ACC112 (cell line): ENCODE results near the gene WNT3A.
"Not testable (repeated sequence)": the region's sequence is repeated elsewhere in the genome, so short reads cannot be mapped to it uniquely, and the experiment has no call there.

Experiments
- H2AFZ ChIP-seq: fragments of 200-600 bp; sonication (generic); one replicate; pipeline ENCODE4 v1.6.0; 2017; ENCODE audit warnings: antibody characterized with exemption, low read length; ENCODE audit not compliant: unreplicated experiment
- H3K27ac ChIP-seq: fragments of 200-600 bp; sonication (generic); 2 replicates; pipeline ENCODE4 v1.5.1; 2014; ENCODE audit warnings: low read depth, mild to moderate bottlenecking, antibody characterized with exemption, low read length, moderate library complexity
- H3K27me3 ChIP-seq: fragments of 200-600 bp; sonication (generic); 2 replicates; pipeline ENCODE4 v1.6.1; 2014; ENCODE audit warnings: mild to moderate bottlenecking, antibody characterized with exemption, low read length, moderate library complexity, mixed read lengths; ENCODE audit not compliant: insufficient read depth
- H3K36me3 ChIP-seq: fragments of 200-600 bp; sonication (generic); 2 replicates; pipeline ENCODE4 v1.6.1; 2016; ENCODE audit warnings: mild to moderate bottlenecking, antibody characterized with exemption, low read length, moderate library complexity, mixed read lengths; ENCODE audit not compliant: insufficient read depth
- H3K4me1 ChIP-seq: fragments of 200-600 bp; sonication (generic); one replicate; pipeline ENCODE4 v1.6.1; 2016; ENCODE audit warnings: low read length, mixed read lengths; ENCODE audit not compliant: insufficient read depth, unreplicated experiment, control insufficient read depth
- H3K4me3 ChIP-seq: fragments of 200-600 bp; sonication (generic); 2 replicates; pipeline ENCODE4 v1.5.1; 2014; ENCODE audit warnings: mild to moderate bottlenecking, low read depth, low read length
- H3K79me2 ChIP-seq: fragments of 200-600 bp; sonication (generic); one replicate; pipeline ENCODE4 v1.6.0; 2016; ENCODE audit warnings: low read length; ENCODE audit not compliant: control insufficient read depth, unreplicated experiment, insufficient read depth

The WNT3A gene

GRCh38 chr1:228015276-228016180, 8.7 kb downstream of the WNT3A start:
- Histone ChIP-seq H3K4me3 (no peak overlapping the region), H3K4me1 (peaks cover 8% of the 10 kb centered on the region), H2AFZ (no peak overlapping the region), H3K27ac (no peak overlapping the region), H3K27me3 (peaks cover 18% of the 10 kb centered on the region), H3K79me2 (no peaks in the 10 kb centered on the region), H3K36me3 (no peaks in the 10 kb centered on the region)

GRCh38 chr1:228016181-228016510, 9.3 kb downstream of the WNT3A start:
- H3K27ac ChIP-seq, result no peak overlapping the region
- no peak overlapping the region for H2AFZ ChIP-seq
- no peak overlapping the region for H3K4me3 ChIP-seq
- no peaks in the 10 kb centered on the region for H3K79me2 ChIP-seq
- H3K36me3 ChIP-seq, result no peaks in the 10 kb centered on the region
- peaks cover 13% of the 10 kb centered on the region for H3K27me3 ChIP-seq
- peaks cover 8% of the 10 kb centered on the region for H3K4me1 ChIP-seq

GRCh38 chr1:228016653-228017355, 10.0 kb downstream of the WNT3A start:
- H3K36me3 ChIP-seq, result no peaks in the 10 kb centered on the region
- H2AFZ ChIP-seq, result no peak overlapping the region
- no peak overlapping the region for H3K27ac ChIP-seq
- no peaks in the 10 kb centered on the region for H3K79me2 ChIP-seq
- H3K4me3 ChIP-seq, result no peak overlapping the region
- peaks cover 8% of the 10 kb centered on the region for H3K4me1 ChIP-seq
- peaks cover 8% of the 10 kb centered on the region; the same call in 1 of the 2 replicates for H3K27me3 ChIP-seq

- Histone ChIP-seq H3K4me3 (no peak overlapping the region), H3K27ac (no peak overlapping the region), H2AFZ (no peak overlapping the region)
Measured at GRCh38 chr1:228017356-228018124, 10.7 kb downstream of the WNT3A start.

GRCh38 chr1:228018125-228018398, 11.3 kb downstream of the WNT3A start:
- Histone ChIP-seq H3K4me3 (no peak overlapping the region), H3K4me1 (peaks cover 8% of the 10 kb centered on the region), H3K27me3 (peaks cover 13% of the 10 kb centered on the region; the same call in 1 of the 2 replicates), H3K79me2 (no peaks in the 10 kb centered on the region), H2AFZ (no peak overlapping the region), H3K36me3 (no peaks in the 10 kb centered on the region), H3K27ac (no peak overlapping the region)

More at GRCh38 chr1:228017356-228018124, 10.7 kb downstream of the WNT3A start:
- Histone ChIP-seq H3K4me1 (peaks cover 8% of the 10 kb centered on the region), H3K36me3 (no peaks in the 10 kb centered on the region), H3K79me2 (no peaks in the 10 kb centered on the region), H3K27me3 (peaks cover 11% of the 10 kb centered on the region; the same call in 1 of the 2 replicates)

GRCh38 chr1:228018961-228019721, 12.3 kb downstream of the WNT3A start:
- no peaks in the 10 kb centered on the region for H3K36me3 ChIP-seq
- no peaks in the 10 kb centered on the region for H3K79me2 ChIP-seq
- no peak overlapping the region for H3K27ac ChIP-seq
- H3K27me3 ChIP-seq, result peaks cover 20% of the 10 kb centered on the region
- no peak overlapping the region for H2AFZ ChIP-seq
- H3K4me3 ChIP-seq, result no peak overlapping the region
- peaks cover 8% of the 10 kb centered on the region for H3K4me1 ChIP-seq

- H3K36me3 ChIP-seq, H3K4me3 ChIP-seq, H3K27ac ChIP-seq, H3K79me2 ChIP-seq, H2AFZ ChIP-seq, H3K4me1 ChIP-seq: not testable (repeated sequence)
- H3K27me3 ChIP-seq, result peaks cover 26% of the 10 kb centered on the region
Measured at GRCh38 chr1:228019722-228020083, 12.9 kb downstream of the WNT3A start.

GRCh38 chr1:228020686-228021354, 14.0 kb downstream of the WNT3A start:
- H3K79me2 ChIP-seq, result no peaks in the 10 kb centered on the region
- no peaks in the 10 kb centered on the region for H3K4me1 ChIP-seq
- peaks cover 34% of the 10 kb centered on the region for H3K27me3 ChIP-seq
- no peaks in the 10 kb centered on the region for H3K36me3 ChIP-seq
- no peak overlapping the region for H3K4me3 ChIP-seq
- H3K27ac ChIP-seq, result no peak overlapping the region
- H2AFZ ChIP-seq, result no peak overlapping the region

GRCh38 chr1:228021355-228022030, 14.7 kb downstream of the WNT3A start:
- Histone ChIP-seq H3K4me3 (no peak overlapping the region), H3K79me2 (no peaks in the 10 kb centered on the region), H3K27ac (no peak overlapping the region), H3K36me3 (no peaks in the 10 kb centered on the region), H3K4me1 (no peaks in the 10 kb centered on the region), H2AFZ (no peak overlapping the region), H3K27me3 (peaks cover 36% of the 10 kb centered on the region)
